SK-N-SH treated with all-trans-retinoic acid at 6 μM for 48 hours (cell line): ENCODE data around the gene ACADVL.

ENCODE experiments used
- PPARA ChIP-seq: fragments of 250-450 bp; sonication (Bioruptor Pico); IDR thresholded peaks from 2 replicates; pipeline ENCODE4 v1.5.0; 2020; ENCODE audit warnings: mild to moderate bottlenecking, borderline replicate concordance
- RARB ChIP-seq: fragments of 250-450 bp; sonication (Bioruptor Pico); IDR thresholded peaks from 2 replicates; pipeline ENCODE4 v1.8.0; 2021; ENCODE audit warnings: mild to moderate bottlenecking, moderate library complexity
- TF ChIP-seq, protein P1 (sequence below): fragments of 250-450 bp; sonication (Bioruptor Pico); IDR thresholded peaks from 2 replicates; pipeline ENCODE4 v1.8.0; 2020; ENCODE audit warnings: mild to moderate bottlenecking, moderate library complexity, borderline replicate concordance
- TF ChIP-seq, protein P2 (sequence below): fragments of 250-450 bp; sonication (Bioruptor Pico); IDR thresholded peaks from 2 replicates; pipeline ENCODE4 v1.5.1; 2021; ENCODE audit warnings: mild to moderate bottlenecking, moderate library complexity

DNA sequence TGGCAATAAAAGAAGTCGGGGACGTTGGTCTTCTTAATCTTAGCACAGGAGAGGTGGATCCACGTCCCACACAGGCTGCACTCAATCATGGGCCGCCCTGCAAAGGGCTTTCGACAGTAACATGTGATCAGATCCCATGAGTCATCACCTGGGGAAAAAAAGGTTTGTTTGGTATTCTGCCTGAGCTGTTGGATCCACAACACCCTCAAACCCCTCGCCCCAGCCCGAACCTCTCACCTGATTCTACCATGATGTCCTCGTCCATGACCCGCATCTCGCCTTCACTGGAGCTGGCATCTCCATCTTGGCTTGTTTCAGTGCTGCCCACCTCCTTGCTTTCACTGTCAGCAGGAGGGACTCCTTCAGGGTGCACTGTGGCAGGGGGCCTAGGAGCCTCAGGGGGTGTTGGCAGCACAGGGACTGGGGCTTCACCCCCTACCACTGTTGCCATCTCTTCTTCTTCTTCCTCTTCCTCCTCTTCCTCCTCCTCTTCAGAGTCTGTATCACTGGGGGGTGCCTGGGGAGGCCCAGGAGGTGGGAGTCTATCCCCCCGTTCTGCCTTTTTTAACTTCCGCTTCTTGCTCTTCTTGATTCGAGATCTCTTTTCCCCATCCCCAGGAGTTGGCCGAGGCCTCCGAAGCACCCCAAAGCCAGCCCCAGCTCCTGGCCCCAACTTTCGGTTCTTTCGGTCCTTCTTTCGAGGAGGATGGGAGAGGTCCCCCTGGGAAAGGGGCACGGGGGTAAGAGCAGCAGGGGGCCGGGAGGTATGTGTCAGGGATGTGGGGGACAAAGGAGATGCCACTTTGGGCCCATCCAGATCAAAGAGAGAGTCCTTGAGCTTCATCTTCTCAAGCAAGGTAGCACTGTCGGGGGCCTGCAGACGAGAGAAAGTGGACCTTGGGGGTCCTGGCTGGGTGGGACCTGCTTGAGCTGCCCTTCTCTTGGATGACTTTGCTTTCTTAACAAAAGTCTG is 16.2 kb downstream of the ACADVL start:
- TF ChIP-seq, protein P1, sequence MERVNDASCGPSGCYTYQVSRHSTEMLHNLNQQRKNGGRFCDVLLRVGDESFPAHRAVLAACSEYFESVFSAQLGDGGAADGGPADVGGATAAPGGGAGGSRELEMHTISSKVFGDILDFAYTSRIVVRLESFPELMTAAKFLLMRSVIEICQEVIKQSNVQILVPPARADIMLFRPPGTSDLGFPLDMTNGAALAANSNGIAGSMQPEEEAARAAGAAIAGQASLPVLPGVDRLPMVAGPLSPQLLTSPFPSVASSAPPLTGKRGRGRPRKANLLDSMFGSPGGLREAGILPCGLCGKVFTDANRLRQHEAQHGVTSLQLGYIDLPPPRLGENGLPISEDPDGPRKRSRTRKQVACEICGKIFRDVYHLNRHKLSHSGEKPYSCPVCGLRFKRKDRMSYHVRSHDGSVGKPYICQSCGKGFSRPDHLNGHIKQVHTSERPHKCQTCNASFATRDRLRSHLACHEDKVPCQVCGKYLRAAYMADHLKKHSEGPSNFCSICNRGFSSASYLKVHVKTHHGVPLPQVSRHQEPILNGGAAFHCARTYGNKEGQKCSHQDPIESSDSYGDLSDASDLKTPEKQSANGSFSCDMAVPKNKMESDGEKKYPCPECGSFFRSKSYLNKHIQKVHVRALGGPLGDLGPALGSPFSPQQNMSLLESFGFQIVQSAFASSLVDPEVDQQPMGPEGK (CRISPR knock-in tag), result no peak
- TF ChIP-seq PPARA (no peak), RARB (CRISPR knock-in tag) (no peak)
- TF ChIP-seq, protein P2, sequence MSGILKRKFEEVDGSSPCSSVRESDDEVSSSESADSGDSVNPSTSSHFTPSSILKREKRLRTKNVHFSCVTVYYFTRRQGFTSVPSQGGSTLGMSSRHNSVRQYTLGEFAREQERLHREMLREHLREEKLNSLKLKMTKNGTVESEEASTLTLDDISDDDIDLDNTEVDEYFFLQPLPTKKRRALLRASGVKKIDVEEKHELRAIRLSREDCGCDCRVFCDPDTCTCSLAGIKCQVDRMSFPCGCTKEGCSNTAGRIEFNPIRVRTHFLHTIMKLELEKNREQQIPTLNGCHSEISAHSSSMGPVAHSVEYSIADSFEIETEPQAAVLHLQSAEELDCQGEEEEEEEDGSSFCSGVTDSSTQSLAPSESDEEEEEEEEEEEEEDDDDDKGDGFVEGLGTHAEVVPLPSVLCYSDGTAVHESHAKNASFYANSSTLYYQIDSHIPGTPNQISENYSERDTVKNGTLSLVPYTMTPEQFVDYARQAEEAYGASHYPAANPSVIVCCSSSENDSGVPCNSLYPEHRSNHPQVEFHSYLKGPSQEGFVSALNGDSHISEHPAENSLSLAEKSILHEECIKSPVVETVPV (CRISPR knock-in tag), result no peak
